AG10803 (cell line): ENCODE results near the gene EPS15.

Experiments
- DNase-seq: peaks from one replicate; pipeline ENCODE4 v3.0.0; 2010; ENCODE audit warnings: low read depth
- H3K4me3 ChIP-seq: 2 replicates; pipeline ENCODE4 v1.5.1; 2011; ENCODE audit warnings: mild to moderate bottlenecking, low read length, control low read depth
- TF ChIP-seq, protein P1 (sequence below): conservative IDR thresholded peaks from 2 replicates; pipeline ENCODE4 v1.5.1; 2011; ENCODE audit warnings: mild to moderate bottlenecking, low read length, control low read depth, inconsistent platforms

EPS15 gene

DNA sequence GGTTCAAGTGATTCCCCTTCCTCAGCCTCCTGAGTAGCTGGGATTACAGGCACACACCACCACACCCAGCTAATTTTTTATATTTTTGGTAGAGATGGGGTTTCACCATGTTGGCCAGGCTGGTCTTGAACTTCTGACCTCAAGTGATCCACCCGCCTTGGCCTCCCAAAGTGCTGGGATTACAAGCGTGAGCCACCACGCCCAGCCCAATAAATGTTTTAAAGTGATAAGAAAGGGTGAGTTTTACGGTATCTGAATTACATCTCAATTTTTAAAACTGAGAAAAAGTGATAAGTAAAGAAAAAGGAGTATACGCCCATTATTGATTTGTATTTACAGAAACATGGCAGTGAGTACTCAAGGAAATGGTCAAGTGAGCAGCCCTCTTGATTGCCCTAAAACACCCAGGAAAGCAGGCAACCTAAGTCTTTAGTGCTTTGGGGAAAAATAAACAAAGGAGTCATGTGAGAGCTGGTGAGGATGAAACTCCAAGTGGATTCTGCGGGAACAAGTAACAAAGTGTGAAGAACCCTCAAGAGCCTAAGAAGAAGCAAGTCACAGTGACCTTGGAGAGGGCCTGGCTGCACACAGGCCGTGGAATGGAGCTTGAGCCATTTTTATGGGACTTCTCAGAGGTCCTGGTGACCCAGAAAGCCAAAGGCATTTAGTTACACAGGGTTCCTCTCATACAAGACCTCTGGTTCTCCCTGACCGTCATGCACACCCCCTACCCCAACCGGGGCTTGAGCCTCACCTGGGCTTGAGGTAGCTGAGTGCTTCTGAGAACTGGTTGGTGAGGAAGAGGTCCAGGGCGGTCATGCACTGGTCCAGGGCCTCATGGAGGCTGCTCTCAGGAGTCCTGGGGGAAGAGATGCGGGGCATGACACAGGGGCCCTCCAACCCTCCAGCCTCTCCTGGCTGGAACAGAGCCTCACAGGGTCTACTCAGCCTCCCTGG, 197.8 kb downstream of the EPS15 start:
- TF ChIP-seq, protein P1, sequence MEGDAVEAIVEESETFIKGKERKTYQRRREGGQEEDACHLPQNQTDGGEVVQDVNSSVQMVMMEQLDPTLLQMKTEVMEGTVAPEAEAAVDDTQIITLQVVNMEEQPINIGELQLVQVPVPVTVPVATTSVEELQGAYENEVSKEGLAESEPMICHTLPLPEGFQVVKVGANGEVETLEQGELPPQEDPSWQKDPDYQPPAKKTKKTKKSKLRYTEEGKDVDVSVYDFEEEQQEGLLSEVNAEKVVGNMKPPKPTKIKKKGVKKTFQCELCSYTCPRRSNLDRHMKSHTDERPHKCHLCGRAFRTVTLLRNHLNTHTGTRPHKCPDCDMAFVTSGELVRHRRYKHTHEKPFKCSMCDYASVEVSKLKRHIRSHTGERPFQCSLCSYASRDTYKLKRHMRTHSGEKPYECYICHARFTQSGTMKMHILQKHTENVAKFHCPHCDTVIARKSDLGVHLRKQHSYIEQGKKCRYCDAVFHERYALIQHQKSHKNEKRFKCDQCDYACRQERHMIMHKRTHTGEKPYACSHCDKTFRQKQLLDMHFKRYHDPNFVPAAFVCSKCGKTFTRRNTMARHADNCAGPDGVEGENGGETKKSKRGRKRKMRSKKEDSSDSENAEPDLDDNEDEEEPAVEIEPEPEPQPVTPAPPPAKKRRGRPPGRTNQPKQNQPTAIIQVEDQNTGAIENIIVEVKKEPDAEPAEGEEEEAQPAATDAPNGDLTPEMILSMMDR = no peak

DNA sequence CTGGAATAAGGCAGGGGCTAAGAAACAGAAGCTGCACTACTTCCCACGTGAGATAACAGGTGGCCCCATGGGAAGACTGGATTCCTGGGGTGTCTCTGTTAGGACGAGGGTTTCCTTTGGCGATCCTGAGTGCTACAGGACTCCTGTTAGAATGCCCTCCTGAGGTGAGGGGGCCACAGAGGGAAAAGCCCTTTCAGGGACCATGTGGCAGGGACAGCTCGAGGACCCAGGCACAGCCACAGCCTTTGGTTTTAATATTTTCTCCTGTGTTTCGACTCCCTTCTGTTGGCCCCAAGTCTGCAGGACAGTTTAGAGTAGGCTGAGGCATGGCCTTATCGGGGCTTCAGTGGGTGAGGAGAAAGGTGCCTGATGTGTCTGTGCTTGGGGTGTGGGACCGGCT, 201.3 kb downstream of the EPS15 start:
- TF ChIP-seq, protein P1 = no peak
- no peak overlapping the region for H3K4me3 ChIP-seq
- no peak for DNase-seq

More for the DNA sequence above, 197.8 kb downstream of the EPS15 start:
- no peak overlapping the region for H3K4me3 ChIP-seq
- DNase-seq = no peak

DNA sequence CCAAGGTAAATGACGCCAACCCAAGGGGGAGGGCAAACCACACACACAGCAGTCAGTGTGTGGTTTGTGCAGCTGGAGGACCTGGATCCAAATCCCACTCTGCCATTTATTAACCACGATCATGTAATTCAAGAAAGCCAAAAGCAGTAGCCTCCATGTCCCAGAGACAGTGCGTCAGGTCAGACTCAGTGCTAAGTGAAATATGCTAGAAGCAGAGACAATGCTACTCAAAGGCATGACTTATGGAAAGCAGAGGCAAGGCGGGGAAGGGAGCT, 202.3 kb downstream of the EPS15 start:
- H3K4me3 ChIP-seq = no peak overlapping the region
- DNase-seq = no peak
- TF ChIP-seq, protein P1 = no peak

DNA sequence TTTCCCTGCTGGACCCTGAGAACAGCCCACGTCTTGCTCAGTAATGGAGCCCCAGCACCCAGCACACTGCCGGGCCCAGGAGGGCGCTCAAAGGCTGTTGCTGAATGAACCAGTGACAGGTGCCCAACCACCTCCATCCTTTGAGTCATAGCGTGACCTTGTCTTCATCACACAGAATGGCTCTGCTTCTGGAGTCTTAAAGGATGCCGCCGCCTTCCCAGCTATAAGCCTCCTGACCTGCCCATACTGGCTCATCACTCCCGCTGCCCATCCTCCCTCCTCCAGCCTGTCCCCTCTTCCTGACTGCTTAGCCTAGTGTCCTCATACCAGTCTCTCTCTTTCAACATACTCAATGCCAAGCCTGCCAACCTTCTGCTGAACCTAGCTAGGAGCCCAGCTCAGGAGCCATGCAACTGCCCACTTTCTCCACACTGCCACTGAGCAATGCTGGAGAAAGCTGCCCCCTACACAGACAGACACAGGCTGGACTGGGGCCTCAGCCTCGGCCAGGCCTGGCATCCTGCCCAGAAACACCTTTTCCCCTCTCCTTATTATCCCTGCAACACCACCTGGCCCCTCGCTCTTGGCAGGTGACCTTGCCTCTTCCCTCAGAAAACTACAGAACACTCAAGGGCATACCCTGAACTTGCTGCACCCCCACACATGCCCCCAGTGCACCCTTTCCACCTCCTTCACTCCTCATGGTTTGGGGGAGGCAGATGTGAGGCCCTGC, 202.8 kb downstream of the EPS15 start:
- TF ChIP-seq, protein P1 = no peak
- no peak for DNase-seq
- no peak overlapping the region for H3K4me3 ChIP-seq

DNA sequence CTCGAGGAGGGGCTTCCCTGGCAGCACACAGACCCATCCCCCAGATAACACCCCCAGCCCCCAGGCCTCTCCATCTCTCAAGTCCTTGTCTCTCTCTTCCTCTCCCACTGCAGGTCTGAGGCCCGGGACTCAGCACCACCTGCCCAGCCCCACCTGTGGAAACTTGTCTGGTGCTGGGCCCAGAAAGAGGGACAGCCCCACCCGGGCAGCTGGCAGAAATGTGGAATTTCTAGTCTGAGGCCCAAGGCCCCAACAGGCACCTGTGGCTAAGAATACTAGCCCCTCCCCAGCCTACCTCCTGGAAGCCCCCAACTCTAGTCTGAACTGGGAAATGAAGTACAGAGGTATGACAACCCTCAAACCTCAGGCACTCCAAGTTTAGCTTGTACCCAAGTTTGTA, 204.1 kb downstream of the EPS15 start:
- TF ChIP-seq, protein P1 = no peak
- H3K4me3 ChIP-seq = no peak overlapping the region
- DNase-seq = no peak

DNA sequence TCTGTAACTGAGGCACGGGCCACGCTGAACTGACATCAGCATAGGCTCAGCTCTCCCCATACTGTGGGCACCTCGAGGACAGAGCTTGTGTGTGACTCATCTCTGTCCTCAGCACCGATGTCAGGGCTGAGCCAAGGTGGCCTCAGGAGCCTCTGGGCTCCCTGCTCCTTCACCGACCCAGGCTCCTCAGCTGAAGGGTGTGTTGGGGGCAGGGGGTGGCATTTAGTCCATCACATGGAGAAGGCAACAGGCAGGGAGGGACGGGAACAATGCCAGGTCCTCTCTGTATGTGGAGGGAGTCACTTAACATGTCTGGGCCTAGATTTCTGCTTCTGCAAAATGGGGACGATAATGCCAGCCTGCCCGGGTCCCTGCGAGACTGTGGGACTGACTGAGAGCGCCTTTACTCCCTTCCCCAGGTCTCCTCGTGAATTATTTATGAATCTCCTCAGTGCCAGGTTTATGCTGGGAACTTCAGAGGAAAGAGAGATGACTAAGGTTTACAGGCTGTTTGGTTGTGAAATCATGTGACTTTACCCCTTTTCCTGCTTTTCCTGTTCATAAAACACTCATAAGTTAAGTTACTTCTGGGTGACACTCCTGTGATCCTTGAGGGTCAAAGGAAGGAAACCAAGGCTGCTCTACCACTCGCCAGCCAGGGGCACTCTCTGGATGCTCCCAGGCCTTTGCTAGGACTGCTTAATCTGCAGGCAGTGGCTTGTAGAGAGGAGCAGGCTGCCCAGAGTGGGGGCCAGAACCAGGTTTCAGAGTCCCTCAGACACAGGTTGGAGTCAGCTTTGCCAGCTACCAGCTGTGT, 204.9 kb downstream of the EPS15 start:
- TF ChIP-seq, protein P1 = no peak
- H3K4me3 ChIP-seq = no peak overlapping the region
- peak; percentile 76 for DNase-seq
